Panc1 (cell line): Measurements from ENCODE around the gene SULT1E1.
A peak's percentile ranks its signal among the peaks of the same experiment; 100 is the strongest.

Source experiments
- POLR2AphosphoS5 ChIP-seq: IDR thresholded peaks from 2 replicates; pipeline ENCODE4 v1.6.1; 2012; ENCODE audit warnings: mild to moderate bottlenecking, low read depth, low read length, moderate library complexity
- SIN3A ChIP-seq: IDR thresholded peaks from 2 replicates; pipeline ENCODE4 v1.6.1; 2012; ENCODE audit warnings: low read depth, mild to moderate bottlenecking, low read length, moderate library complexity, borderline replicate concordance; ENCODE audit not compliant: insufficient read depth
- TCF7L2 ChIP-seq: IDR thresholded peaks from 2 replicates; pipeline ENCODE4 v1.6.1; 2011; ENCODE audit warnings: mild to moderate bottlenecking, low read depth, low read length, inconsistent platforms
- TF ChIP-seq, protein P1 (sequence below): fragments of 450-650 bp; IDR thresholded peaks from 2 replicates; pipeline ENCODE4 v1.5.1; 2017; ENCODE audit warnings: mild to moderate bottlenecking
- TF ChIP-seq, protein P2 (sequence below), 2 experiments: IDR thresholded peaks; 2 replicates each; pipeline ENCODE4 v1.6.1; 2011 to 2012; ENCODE audit warnings: low read depth in 2 of 2, control low read depth in 1 of 2, low read length in 1 of 2, mild to moderate bottlenecking in 1 of 2, moderate library complexity in 1 of 2; ENCODE audit not compliant: insufficient read depth in 1 of 2

DNA sequence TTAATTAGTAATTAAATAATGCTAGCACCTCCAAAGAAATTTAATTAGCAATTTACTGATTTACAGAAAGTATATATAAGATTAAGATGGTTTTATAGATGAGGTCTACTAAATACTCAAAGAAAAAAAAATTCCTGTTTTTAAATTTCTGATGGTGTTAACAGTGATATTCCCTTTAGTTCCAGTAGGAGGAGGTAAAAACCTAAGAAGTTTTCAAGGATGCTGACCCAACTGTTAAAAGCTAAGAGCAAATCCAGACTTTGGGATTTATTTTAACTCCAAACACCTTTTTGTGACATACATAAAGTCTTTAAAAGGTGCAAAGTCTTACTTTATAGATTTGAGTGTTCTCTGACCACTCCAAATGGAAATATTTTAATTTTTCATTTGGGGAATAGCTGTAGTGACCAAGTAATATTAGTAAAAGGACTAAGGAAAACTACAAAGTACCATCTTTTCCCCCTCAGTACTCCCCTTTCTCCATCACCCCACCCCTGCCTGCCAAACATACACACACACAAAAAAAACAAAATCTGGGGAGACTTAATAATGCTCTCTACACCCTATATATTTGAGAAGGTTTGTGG, 36.7 kb upstream of the SULT1E1 start:
- TF ChIP-seq, protein P1, sequence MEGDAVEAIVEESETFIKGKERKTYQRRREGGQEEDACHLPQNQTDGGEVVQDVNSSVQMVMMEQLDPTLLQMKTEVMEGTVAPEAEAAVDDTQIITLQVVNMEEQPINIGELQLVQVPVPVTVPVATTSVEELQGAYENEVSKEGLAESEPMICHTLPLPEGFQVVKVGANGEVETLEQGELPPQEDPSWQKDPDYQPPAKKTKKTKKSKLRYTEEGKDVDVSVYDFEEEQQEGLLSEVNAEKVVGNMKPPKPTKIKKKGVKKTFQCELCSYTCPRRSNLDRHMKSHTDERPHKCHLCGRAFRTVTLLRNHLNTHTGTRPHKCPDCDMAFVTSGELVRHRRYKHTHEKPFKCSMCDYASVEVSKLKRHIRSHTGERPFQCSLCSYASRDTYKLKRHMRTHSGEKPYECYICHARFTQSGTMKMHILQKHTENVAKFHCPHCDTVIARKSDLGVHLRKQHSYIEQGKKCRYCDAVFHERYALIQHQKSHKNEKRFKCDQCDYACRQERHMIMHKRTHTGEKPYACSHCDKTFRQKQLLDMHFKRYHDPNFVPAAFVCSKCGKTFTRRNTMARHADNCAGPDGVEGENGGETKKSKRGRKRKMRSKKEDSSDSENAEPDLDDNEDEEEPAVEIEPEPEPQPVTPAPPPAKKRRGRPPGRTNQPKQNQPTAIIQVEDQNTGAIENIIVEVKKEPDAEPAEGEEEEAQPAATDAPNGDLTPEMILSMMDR, result peak; percentile 31; the same call in 1 of the 2 replicates
- no peak for TF ChIP-seq TCF7L2
- TF ChIP-seq POLR2AphosphoS5, result no peak
- no peak for TF ChIP-seq SIN3A
- TF ChIP-seq, protein P2, sequence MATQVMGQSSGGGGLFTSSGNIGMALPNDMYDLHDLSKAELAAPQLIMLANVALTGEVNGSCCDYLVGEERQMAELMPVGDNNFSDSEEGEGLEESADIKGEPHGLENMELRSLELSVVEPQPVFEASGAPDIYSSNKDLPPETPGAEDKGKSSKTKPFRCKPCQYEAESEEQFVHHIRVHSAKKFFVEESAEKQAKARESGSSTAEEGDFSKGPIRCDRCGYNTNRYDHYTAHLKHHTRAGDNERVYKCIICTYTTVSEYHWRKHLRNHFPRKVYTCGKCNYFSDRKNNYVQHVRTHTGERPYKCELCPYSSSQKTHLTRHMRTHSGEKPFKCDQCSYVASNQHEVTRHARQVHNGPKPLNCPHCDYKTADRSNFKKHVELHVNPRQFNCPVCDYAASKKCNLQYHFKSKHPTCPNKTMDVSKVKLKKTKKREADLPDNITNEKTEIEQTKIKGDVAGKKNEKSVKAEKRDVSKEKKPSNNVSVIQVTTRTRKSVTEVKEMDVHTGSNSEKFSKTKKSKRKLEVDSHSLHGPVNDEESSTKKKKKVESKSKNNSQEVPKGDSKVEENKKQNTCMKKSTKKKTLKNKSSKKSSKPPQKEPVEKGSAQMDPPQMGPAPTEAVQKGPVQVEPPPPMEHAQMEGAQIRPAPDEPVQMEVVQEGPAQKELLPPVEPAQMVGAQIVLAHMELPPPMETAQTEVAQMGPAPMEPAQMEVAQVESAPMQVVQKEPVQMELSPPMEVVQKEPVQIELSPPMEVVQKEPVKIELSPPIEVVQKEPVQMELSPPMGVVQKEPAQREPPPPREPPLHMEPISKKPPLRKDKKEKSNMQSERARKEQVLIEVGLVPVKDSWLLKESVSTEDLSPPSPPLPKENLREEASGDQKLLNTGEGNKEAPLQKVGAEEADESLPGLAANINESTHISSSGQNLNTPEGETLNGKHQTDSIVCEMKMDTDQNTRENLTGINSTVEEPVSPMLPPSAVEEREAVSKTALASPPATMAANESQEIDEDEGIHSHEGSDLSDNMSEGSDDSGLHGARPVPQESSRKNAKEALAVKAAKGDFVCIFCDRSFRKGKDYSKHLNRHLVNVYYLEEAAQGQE (IDR thresholded peaks at IDR 0.05; ENCODE audit: insufficient read depth in 1 of 2, low read depth in 2 of 2, low read length in 1 of 2), result no peak
